AG04450 (cell line): Measurements from ENCODE around the gene NAIF1. TPM values are rescaled to one million over a fixed set of nuclear protein-coding genes. Genes with fewer than 3 reads are reported as not detected.

Experiments
- CTCF ChIA-PET: fragments of 300-600, 350-600 bp; formaldehyde crosslinking; extraction: SDS; loops from one replicate; lab custom pipeline; 2022; ENCODE audit warnings: antibody characterized with exemption, inconsistent platforms; lab: Charles Lee
- POLR2A ChIA-PET: fragments of 350-600 bp; formaldehyde crosslinking; extraction: SDS; loops from one replicate; lab custom pipeline; 2021; ENCODE audit warnings: antibody characterized with exemption, inconsistent platforms; lab: Yijun Ruan, JAX
- DNase-seq: peaks from one replicate; pipeline ENCODE4 v3.0.0-alpha.2; 2011; ENCODE audit warnings: low read depth, low spot score
- H3K27ac ChIP-seq: one replicate; pipeline ENCODE4 v1.5.1; 2012; ENCODE audit warnings: low read depth, low read length, control low read depth
- H3K27me3 ChIP-seq: one replicate; pipeline ENCODE4 v1.6.0; 2012; ENCODE audit warnings: low read length; ENCODE audit not compliant: control insufficient read depth, insufficient read depth
- H3K4me3 ChIP-seq: 2 replicates; pipeline ENCODE4 v1.5.1; 2011; ENCODE audit warnings: mild to moderate bottlenecking, low read depth, low read length, control low read depth
- H3K9me3 ChIP-seq: 2 replicates; pipeline ENCODE4 v1.5.1; 2012; ENCODE audit warnings: low read length; ENCODE audit not compliant: control insufficient read depth, insufficient read depth
- CTCF ChIP-seq: IDR thresholded peaks from 2 replicates; pipeline ENCODE4 v1.5.1; 2011; ENCODE audit warnings: low read depth, low read length, control low read depth, inconsistent platforms
- polyA plus RNA-seq: library from polyadenylated mRNA; depleted of rRNA; stranded (reverse); fragments of >200 nt; gene quantifications from 2 replicates; pipeline ENCODE4 v1.2.3, GENCODE V29; 2011

The NAIF1 gene
- polyA plus RNA-seq, 1 experiment = 7.5 TPM

- no peak for TF ChIP-seq CTCF
- no peak overlapping the region for H3K27ac ChIP-seq
- H3K9me3 ChIP-seq = no peaks in the 10 kb centered on the region
- ChIA-PET CTCF (interaction anchor here (0.8 to 2.0 kb wide), 3 partner anchors 84 to 90 kb away, joined by 5 to 6 read pairs (median 5); no protein-coding TSS in a partner anchor), POLR2A (interaction anchor here (0.6 kb wide), 1 partner anchor 62 kb away, joined by 3 read pairs; no protein-coding TSS in a partner anchor)
- no peak for DNase-seq
- no peak overlapping the region for H3K4me3 ChIP-seq
- H3K27me3 ChIP-seq = no peaks in the 10 kb centered on the region
Observed at GRCh38 chr9:128027705-128028104, 39.4 kb downstream of the NAIF1 start.

GRCh38 chr9:128026773-128027541 is 40.2 kb downstream of the NAIF1 start:
- no peak for TF ChIP-seq CTCF
- ChIA-PET CTCF (interaction anchor here (0.8 to 2.0 kb wide), 3 partner anchors 83 to 91 kb away, joined by 5 to 6 read pairs (median 5); no protein-coding TSS in a partner anchor), POLR2A (no interaction called here)
- Histone ChIP-seq H3K4me3 (no peak overlapping the region), H3K27me3 (no peaks in the 10 kb centered on the region), H3K27ac (no peak overlapping the region), H3K9me3 (no peaks in the 10 kb centered on the region)
- no peak for DNase-seq

- DNase-seq = no peak
- ChIA-PET CTCF (interaction anchor here (0.9 to 2.0 kb wide), 3 partner anchors 83 to 91 kb away, joined by 3 to 6 read pairs (median 5); no protein-coding TSS in a partner anchor), POLR2A (interaction anchor here (0.5 kb wide), 1 partner anchor 42 kb away, joined by 3 read pairs; no protein-coding TSS in a partner anchor)
- Histone ChIP-seq H3K9me3 (no peaks in the 10 kb centered on the region), H3K4me3 (no peak overlapping the region), H3K27ac (no peak overlapping the region), H3K27me3 (no peaks in the 10 kb centered on the region)
- TF ChIP-seq CTCF = no peak
Observed at GRCh38 chr9:128026255-128026772, 40.8 kb downstream of the NAIF1 start.

- TF ChIP-seq CTCF = no peak
- Histone ChIP-seq H3K27ac (no peak overlapping the region), H3K4me3 (no peak overlapping the region), H3K9me3 (no peaks in the 10 kb centered on the region), H3K27me3 (no peaks in the 10 kb centered on the region)
- ChIA-PET POLR2A (interaction anchor here (0.5 kb wide), 1 partner anchor 42 kb away, joined by 3 read pairs; no protein-coding TSS in a partner anchor), CTCF (interaction anchor here (0.9 to 1.3 kb wide), 2 partner anchors 9 to 92 kb away, joined by 3 to 5 read pairs; no protein-coding TSS in a partner anchor)
- no peak for DNase-seq
Observed at GRCh38 chr9:128025736-128026135, 41.4 kb downstream of the NAIF1 start.
